Glomerular endothelial cell (primary cell): Measurements from ENCODE around the gene CDS2. TPM values are rescaled to one million over a fixed set of nuclear protein-coding genes. Genes with fewer than 3 reads are reported as not detected.

ENCODE experiments used
- DNase-seq: peaks from one replicate; pipeline ENCODE4 v3.0.0-alpha.2; 2011; ENCODE audit warnings: low read depth, low spot score; ENCODE audit errors: extremely low read depth
- total RNA-seq: library from RNA; depleted of rRNA; stranded (reverse); fragments of >200 nt; gene quantifications from 2 replicates; pipeline ENCODE4 v1.2.3, GENCODE V29; 2015

Gene CDS2
- total RNA-seq, 1 donor from 2014 or later, result 27.5 TPM

DNA sequence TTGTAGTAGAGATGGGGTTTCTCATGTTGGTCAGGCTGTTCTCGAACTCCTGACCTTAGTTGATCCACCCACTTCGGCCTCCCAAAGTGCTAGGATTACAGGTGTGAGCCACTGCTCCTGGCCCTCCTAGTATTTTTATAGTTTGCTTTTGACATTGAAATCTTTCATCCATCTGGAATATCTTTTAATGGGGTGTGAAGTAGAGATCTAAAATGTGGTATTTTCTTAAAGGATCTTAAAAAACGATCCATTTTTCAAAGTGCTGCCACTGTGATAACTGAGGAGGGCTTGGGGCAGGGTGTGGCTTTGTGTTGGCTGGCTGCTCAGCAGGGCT is 23.1 kb downstream of the CDS2 start:
- DNase-seq, result no peak

DNA sequence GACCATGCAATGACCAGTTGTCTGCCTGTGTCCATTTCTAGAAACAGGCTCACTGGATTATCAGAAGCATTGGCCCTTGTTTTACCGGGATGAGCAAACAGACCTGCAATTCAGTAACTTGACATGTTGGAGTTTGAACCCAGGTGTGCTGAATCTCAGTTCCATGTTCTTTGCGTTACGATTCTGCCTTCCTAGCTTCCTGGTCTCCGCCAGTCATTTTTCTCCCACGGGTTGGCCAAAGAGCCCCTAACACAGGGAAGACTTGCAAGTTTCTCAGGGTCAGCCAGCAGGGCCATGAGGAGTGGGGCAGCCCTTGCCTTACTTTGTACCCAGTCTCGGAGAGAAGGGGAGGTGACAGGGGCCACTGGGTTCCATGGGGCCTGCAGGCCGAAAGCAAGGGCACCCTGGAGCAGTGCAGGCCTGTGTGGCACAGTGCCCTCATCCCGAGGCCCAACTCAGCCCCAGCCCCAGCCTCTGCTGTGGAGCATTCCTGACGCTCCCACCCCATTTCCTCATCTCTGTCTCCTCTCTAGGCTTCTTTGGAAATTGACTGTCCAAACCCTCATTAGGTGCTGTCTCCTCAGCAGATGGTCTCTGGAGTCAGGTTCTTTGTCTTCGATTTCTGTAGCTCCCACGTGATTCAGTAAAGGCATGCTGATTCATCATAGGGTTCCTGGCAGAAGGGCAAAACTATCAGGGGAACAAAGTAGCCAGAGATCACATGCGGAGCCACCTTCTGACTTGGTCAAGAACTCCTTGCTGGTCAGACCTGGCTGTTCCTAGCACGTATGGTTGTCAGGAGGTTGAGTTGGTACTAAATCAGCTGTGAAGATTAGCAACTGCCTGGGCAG is 23.6 kb downstream of the CDS2 start:
- no peak for DNase-seq

DNA sequence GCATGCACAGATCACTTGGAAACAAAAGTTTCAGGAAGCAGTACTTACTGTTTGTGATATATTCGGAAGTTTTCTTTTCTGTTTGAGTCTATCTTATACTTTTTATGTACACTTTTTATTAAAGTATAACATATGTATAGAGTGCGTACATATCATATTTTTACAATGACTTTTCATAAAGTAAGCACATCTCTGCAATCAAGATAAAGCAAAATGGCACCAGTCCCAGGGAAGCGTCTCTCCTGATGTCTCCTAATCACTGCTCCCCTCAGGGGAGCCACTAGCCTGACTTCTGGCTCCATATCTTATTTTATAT is 26.3 kb downstream of the CDS2 start:
- DNase-seq, result no peak

DNA sequence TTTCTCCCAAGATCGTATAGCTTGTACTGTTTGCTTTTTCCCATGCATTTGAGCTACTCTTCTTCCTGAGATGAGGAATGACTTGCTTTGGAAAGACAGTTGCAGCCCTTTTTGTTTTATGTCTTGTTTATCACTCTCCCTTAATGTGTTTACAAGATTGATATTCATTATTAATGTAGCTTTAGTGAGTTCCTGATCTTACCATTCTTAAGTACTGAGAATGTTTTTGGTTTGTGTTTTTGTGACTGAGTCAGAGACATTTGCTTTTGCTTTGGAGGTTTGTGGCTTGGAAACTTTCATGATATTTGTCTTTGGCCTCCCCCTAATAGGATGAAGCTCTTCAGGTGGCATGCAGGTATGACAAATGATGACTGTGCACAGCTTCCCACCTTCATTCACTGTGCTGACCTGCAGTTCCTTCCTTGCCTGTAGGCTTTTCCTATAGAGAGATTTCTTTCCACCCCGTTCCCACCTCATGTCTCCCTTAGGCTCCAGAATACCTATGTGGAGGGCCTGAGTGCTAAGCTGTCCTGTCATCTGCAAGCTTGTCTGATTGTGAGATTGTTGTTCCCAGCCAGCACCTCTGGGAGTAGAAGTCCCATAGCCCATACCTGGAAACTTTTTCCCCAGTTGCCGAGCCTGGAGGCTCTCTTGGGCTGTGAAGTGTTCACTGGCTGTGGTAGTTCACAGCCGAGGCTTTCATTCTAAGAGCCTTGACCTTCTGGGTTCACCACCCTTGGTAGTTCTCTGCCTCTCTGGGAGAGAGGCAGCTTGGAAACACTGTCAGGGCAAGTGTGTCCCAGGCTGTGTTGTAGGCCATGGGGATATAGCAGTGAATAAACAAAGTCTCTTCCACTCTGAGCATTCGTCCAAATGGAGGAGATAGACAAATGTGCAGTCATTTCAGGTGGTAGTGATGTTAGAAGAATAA is 27.1 kb downstream of the CDS2 start:
- no peak for DNase-seq

DNA sequence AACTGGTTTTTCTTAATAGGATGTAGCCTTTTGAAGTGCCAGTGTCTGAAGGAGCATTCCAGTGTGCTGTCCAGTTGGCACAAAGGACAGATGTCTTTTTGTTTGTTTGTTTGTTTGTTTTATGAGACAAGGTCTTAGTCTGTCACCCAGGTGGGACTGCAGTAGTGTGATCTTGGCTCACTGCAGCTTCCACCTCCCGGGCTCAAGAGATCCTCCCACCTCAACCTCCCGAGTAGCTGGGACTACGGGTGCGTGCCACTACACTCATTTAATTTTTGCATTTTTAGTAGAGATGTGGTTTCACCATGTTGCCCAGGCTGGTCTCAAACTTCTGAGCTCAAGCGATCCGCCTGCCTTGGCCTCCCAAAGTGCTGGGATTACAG is 27.7 kb downstream of the CDS2 start:
- DNase-seq, result no peak

DNA sequence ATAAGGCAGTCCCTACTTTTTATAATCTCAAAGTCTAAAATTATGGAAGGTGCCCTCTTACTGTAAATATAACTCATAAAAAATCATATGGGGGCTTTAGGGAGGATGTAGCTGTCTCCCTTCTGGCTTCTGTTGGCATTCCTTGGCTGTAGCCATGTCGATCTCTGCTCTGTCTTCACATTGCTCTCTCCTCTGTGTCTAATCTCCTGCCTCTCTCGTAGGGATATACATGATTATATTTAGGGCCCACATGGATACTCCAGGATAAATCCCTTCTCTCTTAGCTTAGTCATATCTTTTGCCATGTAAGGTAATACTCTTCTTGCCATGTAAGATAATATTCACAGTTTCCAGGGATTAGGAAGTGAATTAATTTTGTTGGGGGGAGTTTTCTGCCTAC is 28.6 kb downstream of the CDS2 start:
- DNase-seq, result no peak

DNA sequence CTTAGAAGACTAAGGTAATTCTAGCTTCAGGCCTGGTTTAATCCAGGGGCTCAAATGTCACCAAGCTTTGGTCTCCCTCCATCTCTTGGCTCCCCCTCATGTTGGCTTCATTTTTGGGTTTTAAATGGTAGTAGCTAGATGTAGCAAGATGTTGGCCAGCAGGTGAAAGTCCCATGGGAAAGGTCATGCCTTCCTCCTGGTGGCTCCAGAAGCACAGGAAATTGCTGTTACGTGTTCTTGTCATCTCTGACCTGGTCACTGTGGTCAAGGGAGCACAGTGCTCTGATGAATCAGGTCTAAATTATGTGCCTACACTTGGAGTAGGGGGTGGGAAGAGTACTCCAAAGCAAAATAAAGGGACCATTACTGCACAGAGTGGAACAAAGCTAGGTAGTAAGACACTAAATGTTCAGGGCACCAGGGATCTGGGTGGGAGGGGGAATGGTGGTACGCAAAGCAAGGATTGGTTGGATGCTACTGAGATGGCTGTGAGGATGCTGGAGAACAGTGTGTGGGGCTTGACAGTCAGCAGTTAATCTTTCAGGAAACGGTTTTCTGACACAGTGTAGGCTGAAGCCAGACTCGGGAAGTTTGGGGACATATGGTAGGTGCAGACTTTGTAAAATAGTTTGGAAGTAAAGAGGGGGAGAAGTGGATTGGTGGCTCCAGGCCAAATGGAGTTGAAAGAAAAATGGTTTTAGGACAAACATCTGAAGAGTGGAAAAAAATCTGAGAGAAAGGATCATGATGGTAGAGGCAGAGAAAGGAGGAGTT is 30.1 kb downstream of the CDS2 start:
- no peak for DNase-seq

DNA sequence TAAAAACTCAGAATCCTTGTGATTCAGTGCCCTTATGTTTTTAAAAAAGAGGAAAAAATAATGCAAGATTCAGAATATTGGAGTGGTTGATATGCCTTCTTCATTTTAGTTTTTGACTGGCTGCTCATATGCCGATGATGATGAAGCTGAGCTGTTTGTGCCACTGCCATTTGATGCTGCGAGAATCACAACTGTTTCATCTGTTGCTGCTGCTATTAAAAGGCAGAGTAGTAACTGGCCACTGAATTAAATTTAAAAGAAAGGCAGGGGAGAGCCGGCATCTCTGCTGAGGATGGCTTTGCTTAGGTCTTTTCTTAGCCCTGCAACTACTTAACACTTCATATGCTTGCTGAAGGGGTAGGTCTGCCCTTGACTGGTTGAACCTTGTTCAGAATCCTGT is 33.1 kb downstream of the CDS2 start:
- no peak for DNase-seq

DNA sequence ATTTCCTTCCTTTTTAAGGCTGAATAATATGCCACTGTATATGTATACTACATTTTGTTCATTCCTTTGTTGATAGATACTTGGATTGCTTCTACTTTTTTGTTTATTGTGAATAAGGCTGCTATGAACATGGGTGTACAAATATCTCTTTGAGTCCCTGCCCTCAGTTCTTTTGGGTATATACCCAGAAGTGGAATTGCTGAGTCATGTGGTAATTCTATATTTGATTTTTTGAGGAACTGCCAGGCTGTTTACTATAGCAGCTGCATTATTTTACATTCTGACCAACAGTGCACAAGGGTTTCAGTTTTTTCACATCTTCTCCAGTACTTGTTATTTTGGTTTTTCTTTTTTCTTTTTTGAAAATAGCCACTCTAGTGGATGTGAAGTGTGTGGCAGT is 34.1 kb downstream of the CDS2 start:
- no peak for DNase-seq

DNA sequence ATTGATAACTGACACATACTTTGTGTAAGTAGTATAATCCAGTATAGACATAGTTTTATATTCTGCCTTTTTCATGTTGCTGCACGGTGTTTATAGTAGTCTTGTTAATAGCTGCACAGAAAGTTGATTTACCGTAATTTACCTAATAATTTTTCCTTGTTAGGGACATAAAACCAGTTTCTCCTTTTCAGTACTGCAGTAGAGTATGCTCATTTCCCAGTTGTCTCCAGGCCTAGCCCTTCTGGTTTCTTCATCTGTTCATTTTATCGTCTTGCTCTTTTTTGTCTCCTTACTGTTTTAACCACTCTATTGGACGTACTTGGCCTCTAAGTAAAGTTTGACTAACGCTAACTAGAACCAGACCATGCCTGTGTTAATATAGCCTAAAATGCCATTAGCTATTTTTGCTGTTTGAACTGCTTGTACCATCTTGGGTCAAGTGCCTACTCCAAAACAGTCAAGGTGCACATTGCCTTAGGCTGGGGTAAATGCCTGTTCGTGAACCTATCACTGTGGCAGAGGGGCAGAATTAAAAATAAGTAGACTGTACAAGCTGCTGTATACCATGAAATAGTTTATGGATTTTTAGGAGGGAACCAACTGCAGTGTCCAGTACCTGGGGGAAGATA is 34.8 kb downstream of the CDS2 start:
- no peak for DNase-seq

DNA sequence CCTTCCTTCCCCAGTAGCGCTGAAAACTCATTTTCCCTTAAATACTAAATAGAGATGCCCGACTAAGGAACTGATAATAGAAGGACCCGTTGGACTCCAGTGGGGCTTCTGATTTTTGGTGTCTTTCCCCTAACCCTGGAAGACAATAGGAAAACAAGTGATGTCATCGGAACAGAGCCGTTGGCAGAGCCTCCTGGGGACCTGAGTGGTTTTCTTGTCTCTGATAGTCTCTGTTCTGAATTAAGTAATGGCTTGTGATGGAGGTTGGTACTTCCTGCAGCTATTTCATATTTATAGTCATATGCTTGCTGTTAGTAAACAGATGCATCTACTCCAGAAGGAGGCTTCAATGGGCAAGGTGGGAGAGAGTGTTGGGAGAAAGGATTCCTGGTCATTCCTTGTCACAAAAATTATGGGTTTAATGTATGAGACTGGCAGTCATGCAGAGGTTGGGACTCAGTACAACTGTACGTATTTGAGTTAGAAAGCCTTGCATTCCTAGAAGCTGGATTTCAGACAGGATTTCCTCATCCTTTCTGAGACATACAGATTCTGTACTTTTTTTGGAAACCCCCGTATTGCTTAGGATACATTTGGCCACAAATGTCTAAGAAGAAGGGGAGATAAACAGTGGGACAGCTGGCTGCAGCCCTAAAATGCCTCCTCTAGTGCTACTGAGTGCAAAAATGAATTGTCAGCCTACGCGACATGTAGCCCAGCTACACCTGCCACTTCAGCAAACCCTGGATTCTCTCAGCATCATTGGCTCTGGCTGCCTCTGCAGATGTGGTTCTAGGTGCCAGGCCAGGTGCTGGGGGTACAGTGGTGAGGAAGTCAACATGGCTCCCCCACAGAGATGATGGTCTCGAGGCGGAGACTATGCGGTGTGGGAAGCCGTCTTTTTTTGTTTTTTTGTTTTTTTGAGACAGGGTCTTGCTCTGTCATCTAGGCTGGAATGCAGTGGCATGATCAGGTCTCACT is 38.1 kb downstream of the CDS2 start:
- no peak for DNase-seq

DNA sequence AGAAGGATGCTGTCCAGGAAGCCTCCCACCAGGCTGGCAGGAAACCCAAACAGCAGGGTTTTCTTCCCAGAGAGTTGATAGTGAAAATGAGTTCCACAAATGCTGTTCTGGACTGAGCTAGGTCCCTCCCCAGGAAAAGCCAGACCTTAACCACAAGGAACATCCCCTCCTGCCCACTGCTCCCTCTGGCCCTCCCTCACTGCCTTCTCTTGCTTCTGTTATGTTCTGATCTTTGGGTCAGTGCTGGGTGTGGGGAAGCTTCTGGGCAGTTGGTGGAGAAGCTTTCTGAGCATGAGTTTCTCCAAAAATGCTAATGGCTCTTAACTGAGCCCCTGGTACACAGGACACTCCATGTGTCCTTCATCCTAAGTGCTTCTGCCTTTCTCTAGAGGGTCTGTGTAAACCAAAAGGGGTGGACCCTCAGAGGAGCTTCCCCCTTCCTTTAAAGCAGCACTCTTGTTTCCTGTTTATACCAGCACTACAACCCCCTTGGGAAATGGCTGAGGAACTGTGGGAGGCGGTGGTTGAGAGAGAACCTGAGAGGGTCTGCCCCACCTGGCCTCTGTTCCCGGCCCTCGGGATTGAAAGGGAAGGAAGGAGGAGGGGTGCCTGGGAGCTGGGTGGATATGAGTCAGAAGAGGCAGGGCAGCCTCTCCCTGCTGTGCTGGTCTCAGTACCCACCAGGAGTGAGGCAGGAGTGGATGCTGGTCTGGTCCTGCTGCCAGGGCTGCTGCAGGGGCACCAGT is 42.0 kb downstream of the CDS2 start:
- DNase-seq, result no peak

DNA sequence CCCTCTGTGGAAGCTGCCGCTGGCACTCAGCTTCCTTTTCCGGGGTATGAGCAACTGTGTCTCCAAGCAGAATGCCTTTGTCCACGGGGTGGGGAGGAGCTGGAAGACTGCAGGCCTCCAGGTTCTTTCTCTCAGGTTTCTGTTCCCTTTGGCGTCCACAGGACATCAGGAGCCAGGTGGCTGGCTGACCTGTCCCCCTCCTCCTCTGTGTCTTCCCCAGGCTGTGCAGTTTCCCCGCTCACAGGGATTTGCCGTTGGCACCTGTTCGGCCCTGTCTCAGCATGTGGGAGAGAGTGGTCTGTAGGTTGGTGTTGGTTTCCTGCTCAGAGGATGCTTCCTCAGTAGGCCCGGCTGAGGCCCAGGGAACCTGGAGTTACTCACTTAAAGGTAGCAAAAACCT is 43.5 kb downstream of the CDS2 start:
- DNase-seq, result no peak

DNA sequence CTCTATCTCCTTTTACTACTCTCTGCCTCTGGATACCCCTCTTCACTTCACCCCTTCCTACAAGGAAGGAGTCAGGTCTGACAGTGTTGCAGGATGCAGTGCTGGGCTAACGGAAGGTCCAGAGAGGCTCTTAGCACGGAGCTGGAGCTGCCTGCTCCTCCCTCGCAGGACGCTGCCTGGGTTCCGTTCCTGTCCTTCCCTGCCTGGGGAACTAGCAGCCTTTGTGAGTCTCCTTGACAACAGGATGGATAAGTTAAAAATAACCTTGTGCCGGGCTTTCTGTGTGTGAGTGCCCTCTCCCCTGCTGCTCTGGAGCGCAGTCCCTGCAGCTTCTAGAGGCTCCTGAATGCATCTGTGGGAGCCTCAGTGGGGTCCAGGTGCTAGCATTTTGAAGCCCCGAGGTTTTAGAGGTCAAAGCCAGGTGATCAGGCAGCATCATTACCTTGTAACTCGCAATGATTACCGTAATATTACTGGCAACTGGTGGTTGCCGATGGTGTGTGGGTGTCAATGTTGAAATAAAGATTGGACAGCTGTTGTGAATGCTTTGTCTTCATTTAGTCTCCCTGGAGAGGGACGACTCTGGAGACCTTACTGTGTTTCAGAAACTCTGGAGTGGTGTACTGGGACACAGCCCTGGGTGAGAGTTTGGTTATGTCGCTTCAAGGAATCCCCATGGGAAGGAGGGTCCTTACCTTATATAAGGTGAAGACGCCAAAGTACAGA is 44.4 kb downstream of the CDS2 start:
- DNase-seq, result no peak

DNA sequence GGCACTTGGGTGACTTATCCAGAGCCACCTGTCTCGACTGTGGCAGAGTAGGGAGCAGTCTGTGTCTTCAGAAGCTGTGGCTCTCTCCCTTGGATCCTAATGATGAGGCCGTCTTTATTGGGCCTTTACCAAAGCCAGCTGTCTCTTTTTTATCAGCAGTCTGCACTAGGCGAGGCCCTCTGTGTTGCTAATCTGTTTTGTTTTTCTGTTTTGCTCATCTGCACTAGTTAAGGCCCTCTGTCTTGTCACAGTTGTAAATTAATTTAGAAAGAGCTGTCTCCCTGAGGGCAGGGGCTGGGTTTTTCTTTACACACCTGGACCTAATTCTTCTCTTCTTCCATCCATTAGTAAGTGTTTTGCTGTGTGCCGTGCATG is 45.0 kb downstream of the CDS2 start:
- DNase-seq, result no peak

DNA sequence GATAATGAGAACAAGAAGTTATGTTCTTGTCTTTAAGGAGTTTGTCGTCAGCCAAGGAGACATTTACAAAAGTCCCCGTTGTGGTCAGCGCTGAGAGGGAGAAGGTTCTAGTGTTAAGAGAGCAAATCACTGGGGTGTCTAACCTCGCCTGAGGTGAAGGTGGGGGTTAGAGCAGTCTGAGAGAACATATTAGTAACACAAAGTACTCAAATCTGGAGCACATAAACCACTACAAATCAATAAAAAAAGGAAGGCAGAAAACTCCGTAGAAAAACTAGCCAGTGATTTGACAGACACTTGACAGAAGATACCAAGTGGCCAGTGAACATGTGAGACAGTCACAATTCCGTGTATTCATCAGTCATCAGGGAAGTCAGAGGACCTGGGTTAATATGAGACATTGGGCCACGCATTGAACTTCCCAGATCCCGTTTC is 45.4 kb downstream of the CDS2 start:
- DNase-seq, result no peak

DNA sequence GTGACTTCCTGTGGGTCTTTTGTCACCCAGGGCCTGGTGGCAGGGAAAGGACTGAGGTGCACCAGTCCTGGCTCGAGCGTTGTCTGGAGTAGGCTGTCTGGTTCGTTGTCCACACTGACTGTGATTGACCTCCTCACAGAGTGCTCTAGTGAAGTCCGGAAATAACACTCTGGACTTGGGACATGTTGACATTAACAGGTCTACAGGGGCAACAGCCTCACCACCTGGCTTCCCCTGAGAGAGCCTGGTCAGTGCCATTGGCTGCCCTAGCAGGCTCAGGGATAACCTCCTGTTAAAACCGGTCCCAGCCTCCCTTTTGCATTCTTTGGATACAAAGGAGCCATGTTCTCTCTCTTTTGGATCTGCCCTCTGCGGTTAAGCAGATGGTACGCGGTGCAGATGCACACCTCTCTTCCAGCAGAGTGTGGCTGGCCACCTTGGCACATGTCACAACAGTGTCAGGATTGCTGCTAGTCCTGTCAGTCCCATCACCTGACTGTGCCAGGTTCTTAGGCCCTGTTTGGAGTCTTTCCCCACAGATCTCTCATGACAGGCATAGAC is 46.2 kb downstream of the CDS2 start:
- DNase-seq, result no peak

DNA sequence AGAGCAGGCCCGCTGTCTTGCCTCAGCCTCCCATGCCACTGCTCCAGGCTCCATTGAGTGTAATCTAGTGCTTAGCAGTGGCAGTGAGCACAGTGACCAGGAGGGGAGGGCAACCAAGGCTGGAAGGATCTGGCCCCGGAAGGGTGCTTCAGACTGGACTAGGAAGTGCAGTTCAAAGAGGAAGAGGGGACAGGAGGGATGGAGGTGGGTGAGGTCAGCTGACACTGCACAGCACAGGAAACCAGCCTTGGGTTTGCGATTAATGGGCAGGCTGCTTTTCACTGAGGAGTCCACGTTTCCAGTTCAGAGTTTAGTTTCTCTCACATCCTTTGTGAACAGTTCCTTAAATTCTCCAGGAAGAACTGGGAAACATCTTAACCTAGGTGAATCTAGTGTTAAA is 46.9 kb downstream of the CDS2 start:
- no peak for DNase-seq
